Measurements from ENCODE around the gene CDK5RAP2.
"Not testable (repeated sequence)": the region's sequence is repeated elsewhere in the genome, so short reads cannot be mapped to it uniquely, and the experiment has no call there.

GRCh38 chr9:120552210-120552704, 27.7 kb downstream of the CDK5RAP2 start:
- not testable (repeated sequence) for TF ChIP-seq POLR2A, CTCF, POLR2AphosphoS5 (IDR thresholded peaks at IDR 0.05)

Measured in sigmoid colon (tissue), 4 donors.